Liver (tissue), 9 donors: ENCODE results near the gene BMX. TPM values are rescaled to one million over a fixed set of nuclear protein-coding genes. Genes with fewer than 3 reads are reported as not detected.

ENCODE experiments used
- DNase-seq: peaks from one replicate; pipeline ENCODE4 v3.0.0-alpha.2; 2017; ENCODE audit warnings: low spot score
- H3K27ac ChIP-seq, 2 donors: one replicate each; pipeline ENCODE4 v1.7.0; 2013; ENCODE audit warnings: inconsistent platforms in 2 of 2, low read length in 2 of 2, control low read depth in 1 of 2, low read depth in 1 of 2, mild to moderate bottlenecking in 1 of 2
- H3K27me3 ChIP-seq, 4 donors: one replicate each; pipeline versions ENCODE4 v1.6.1 to v1.7.0; 2013; ENCODE audit warnings: low read length in 3 of 4, inconsistent platforms in 1 of 4, mild to moderate bottlenecking in 1 of 4, moderate library complexity in 1 of 4; ENCODE audit not compliant: control insufficient read depth in 4 of 4, insufficient read depth in 4 of 4
- H3K36me3 ChIP-seq, 4 donors: one replicate each; pipeline versions ENCODE4 v1.6.1 to v1.7.0; 2013; ENCODE audit warnings: low read length in 3 of 4, mild to moderate bottlenecking in 3 of 4, low read depth in 1 of 4, moderate library complexity in 1 of 4; ENCODE audit not compliant: control insufficient read depth in 4 of 4, insufficient read depth in 3 of 4
- H3K4me1 ChIP-seq, 4 donors: one replicate each; pipeline versions ENCODE4 v1.6.1 to v1.7.0; 2013; ENCODE audit warnings: low read length in 3 of 4, mild to moderate bottlenecking in 3 of 4, moderate library complexity in 1 of 4; ENCODE audit not compliant: control insufficient read depth in 4 of 4, insufficient read depth in 4 of 4
- H3K4me3 ChIP-seq, 3 donors: one replicate each; pipeline versions ENCODE4 v1.6.1 to v1.7.0; 2013; ENCODE audit warnings: low read length in 3 of 3, control low read depth in 1 of 3, low read depth in 1 of 3, mild to moderate bottlenecking in 1 of 3
- H3K9ac ChIP-seq, 2 donors: one replicate each; pipeline ENCODE4 v1.7.0; 2013; ENCODE audit warnings: low read length in 2 of 2, mild to moderate bottlenecking in 2 of 2, moderate library complexity in 2 of 2, control low read depth in 1 of 2, low read depth in 1 of 2
- H3K9me3 ChIP-seq, 4 donors: one replicate each; pipeline versions ENCODE4 v1.6.1 to v1.7.0; 2013; ENCODE audit warnings: low read length in 3 of 4; ENCODE audit not compliant: control insufficient read depth in 4 of 4
- ATF3 ChIP-seq: IDR thresholded peaks from 2 replicates; pipeline ENCODE4 v1.6.1; 2016; ENCODE audit warnings: antibody characterized with exemption
- EGR1 ChIP-seq, 2 donors: IDR thresholded peaks; 2 replicates each; pipeline ENCODE4 v1.6.1; 2016 to 2018; ENCODE audit warnings: antibody characterized with exemption in 2 of 2, low read depth in 2 of 2
- FOXA1 ChIP-seq: IDR thresholded peaks from 2 replicates; pipeline ENCODE4 v1.6.1; 2016; ENCODE audit warnings: antibody characterized with exemption
- GABPA ChIP-seq, 2 donors: IDR thresholded peaks in 1 of 2; conservative IDR thresholded peaks in 1 of 2; 2 replicates each; pipeline ENCODE4 v1.6.1; 2016; ENCODE audit warnings: antibody characterized with exemption in 2 of 2, mild to moderate bottlenecking in 1 of 2, moderate library complexity in 1 of 2
- HNF4A ChIP-seq, 2 donors: conservative IDR thresholded peaks; 2 replicates each; pipeline ENCODE4 v1.6.1; 2016; ENCODE audit warnings: antibody characterized with exemption in 2 of 2, mild to moderate bottlenecking in 2 of 2
- HNF4G ChIP-seq: IDR thresholded peaks from 2 replicates; pipeline ENCODE4 v1.6.1; 2016; ENCODE audit warnings: antibody characterized with exemption
- JUND ChIP-seq, 2 donors: IDR thresholded peaks; 2 replicates each; pipeline ENCODE4 v1.6.1; 2016; ENCODE audit warnings: antibody characterized with exemption in 2 of 2
- NR2F2 ChIP-seq: IDR thresholded peaks from 2 replicates; pipeline ENCODE4 v1.6.1; 2016; ENCODE audit warnings: antibody characterized with exemption
- RAD21 ChIP-seq, 2 donors: IDR thresholded peaks; 2 replicates each; pipeline ENCODE4 v1.6.1; 2016; ENCODE audit warnings: antibody characterized with exemption in 2 of 2, mild to moderate bottlenecking in 2 of 2
- RXRA ChIP-seq, 2 donors: IDR thresholded peaks; 2 replicates each; pipeline ENCODE4 v1.6.1; 2017 to 2018; ENCODE audit warnings: antibody characterized with exemption in 2 of 2, mild to moderate bottlenecking in 1 of 2
- SP1 ChIP-seq: IDR thresholded peaks from 2 replicates; pipeline ENCODE4 v1.6.1; 2018; ENCODE audit warnings: antibody characterized with exemption, mild to moderate bottlenecking
- TAF1 ChIP-seq: conservative IDR thresholded peaks from 2 replicates; pipeline ENCODE4 v1.6.1; 2016; ENCODE audit warnings: antibody characterized with exemption, mild to moderate bottlenecking
- YY1 ChIP-seq: IDR thresholded peaks from 2 replicates; pipeline ENCODE4 v1.6.1; 2016; ENCODE audit warnings: antibody characterized with exemption, mild to moderate bottlenecking
- ZBTB33 ChIP-seq: IDR thresholded peaks from 2 replicates; pipeline ENCODE4 v1.6.1; 2016; ENCODE audit warnings: antibody characterized with exemption
- WGBS: extraction: QIAGEN DNeasy Blood & Tissue Kit; methylation state at CpG from one replicate; pipeline ENCODE4 v1.1.7; 2013; 5-methylcytosine and 5-hydroxymethylcytosine counted together
- polyA plus RNA-seq, 2 donors: library from polyadenylated mRNA; stranded (reverse) in 1 of 2; unstranded in 1 of 2; fragments of 200-250 nt in 1 of 2; fragments of >200 nt in 1 of 2; fragmentation: Nextera tagmentation in 1 of 2; extraction: Ambion mirVana in 1 of 2; gene quantifications; one replicate each; pipeline versions ENCODE4 v1.2.1 to v1.2.3, GENCODE V29; 2013 to 2015
- total RNA-seq, 2 donors: library from RNA; depleted of rRNA; stranded (reverse); fragments of >200 nt; gene quantifications; one replicate each; pipeline ENCODE4 v1.2.3, GENCODE V29; 2014
- TF ChIP-seq, protein P1 (sequence below): fragments of 150-350 bp; IDR thresholded peaks from 2 replicates; pipeline ENCODE4 v1.5.1; 2017; ENCODE audit warnings: improper control_type of control experiment, low read depth, low read length; ENCODE audit not compliant: missing input control
- TF ChIP-seq, protein P2 (sequence below): IDR thresholded peaks from 2 replicates; pipeline ENCODE4 v1.6.1; 2016; ENCODE audit warnings: antibody characterized with exemption
- donor health status: healthy.
- donor health status: healthy.
- donor health status: healthy.
- donor health status: healthy.
- donor health status: healthy.

BMX gene
- total and polyA plus RNA-seq, 4 donors: 0.23 to 0.67 (median 0.33) TPM

GRCh38 chrX:15495801-15496200, 4.8 kb upstream of the BMX start:
- no peaks in the 10 kb centered on the region for H3K27me3 ChIP-seq
- peaks cover 0 to 5% (median 2%) of the 10 kb centered on the region in 4 donors for H3K4me1 ChIP-seq
- H3K4me3 ChIP-seq: no peak overlapping the region

GRCh38 chrX:15496824-15497223, 3.8 kb upstream of the BMX start:
- 52% methylated on average over 4 of the region's 4 CpGs for WGBS
- Histone ChIP-seq H3K36me3 (no peaks in the 10 kb centered on the region), H3K4me3 (no peak overlapping the region), H3K9ac (no peak overlapping the region), H3K4me1 (peaks cover 0 to 5% (median under 1%) of the 10 kb centered on the region in 4 donors), H3K27ac (no peak overlapping the region), H3K27me3 (no peaks in the 10 kb centered on the region), H3K9me3 (no peaks in the 10 kb centered on the region)
- TF ChIP-seq RXRA (IDR thresholded peaks at IDR 0.05) (no peak), TAF1 (no peak), JUND (IDR thresholded peaks at IDR 0.05) (no peak), ATF3 (no peak), YY1 (no peak), RAD21 (IDR thresholded peaks at IDR 0.05) (no peak), HNF4G (no peak), HNF4A (conservative IDR thresholded peaks at IDR 0.05) (no peak), EGR1 (IDR thresholded peaks at IDR 0.05; ENCODE audit: low read depth in 2 of 2) (no peak), GABPA (IDR thresholded peaks at IDR 0.05 in 1 of 2, conservative IDR thresholded peaks at IDR 0.05 in 1 of 2) (no peak), NR2F2 (no peak), ZBTB33 (no peak)
- TF ChIP-seq, protein P1, sequence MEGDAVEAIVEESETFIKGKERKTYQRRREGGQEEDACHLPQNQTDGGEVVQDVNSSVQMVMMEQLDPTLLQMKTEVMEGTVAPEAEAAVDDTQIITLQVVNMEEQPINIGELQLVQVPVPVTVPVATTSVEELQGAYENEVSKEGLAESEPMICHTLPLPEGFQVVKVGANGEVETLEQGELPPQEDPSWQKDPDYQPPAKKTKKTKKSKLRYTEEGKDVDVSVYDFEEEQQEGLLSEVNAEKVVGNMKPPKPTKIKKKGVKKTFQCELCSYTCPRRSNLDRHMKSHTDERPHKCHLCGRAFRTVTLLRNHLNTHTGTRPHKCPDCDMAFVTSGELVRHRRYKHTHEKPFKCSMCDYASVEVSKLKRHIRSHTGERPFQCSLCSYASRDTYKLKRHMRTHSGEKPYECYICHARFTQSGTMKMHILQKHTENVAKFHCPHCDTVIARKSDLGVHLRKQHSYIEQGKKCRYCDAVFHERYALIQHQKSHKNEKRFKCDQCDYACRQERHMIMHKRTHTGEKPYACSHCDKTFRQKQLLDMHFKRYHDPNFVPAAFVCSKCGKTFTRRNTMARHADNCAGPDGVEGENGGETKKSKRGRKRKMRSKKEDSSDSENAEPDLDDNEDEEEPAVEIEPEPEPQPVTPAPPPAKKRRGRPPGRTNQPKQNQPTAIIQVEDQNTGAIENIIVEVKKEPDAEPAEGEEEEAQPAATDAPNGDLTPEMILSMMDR: no peak
- TF ChIP-seq, protein P2, sequence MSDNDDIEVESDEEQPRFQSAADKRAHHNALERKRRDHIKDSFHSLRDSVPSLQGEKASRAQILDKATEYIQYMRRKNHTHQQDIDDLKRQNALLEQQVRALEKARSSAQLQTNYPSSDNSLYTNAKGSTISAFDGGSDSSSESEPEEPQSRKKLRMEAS: no peak
- DNase-seq: no peak

More at GRCh38 chrX:15495801-15496200, 4.8 kb upstream of the BMX start:
- no peak for TF ChIP-seq GABPA (IDR thresholded peaks at IDR 0.05 in 1 of 2, conservative IDR thresholded peaks at IDR 0.05 in 1 of 2)
- no peak for TF ChIP-seq SP1
- no peak for TF ChIP-seq HNF4G
- TF ChIP-seq FOXA1: no peak
- TF ChIP-seq NR2F2: no peak
- TF ChIP-seq RAD21 (IDR thresholded peaks at IDR 0.05): no peak
- TF ChIP-seq, protein P2: no peak
- TF ChIP-seq ATF3: no peak
- TF ChIP-seq, protein P1: no peak
- TF ChIP-seq EGR1 (IDR thresholded peaks at IDR 0.05; ENCODE audit: low read depth in 2 of 2): no peak
- TF ChIP-seq JUND (IDR thresholded peaks at IDR 0.05): no peak
- no peak for TF ChIP-seq RXRA (IDR thresholded peaks at IDR 0.05)
- Histone ChIP-seq H3K27ac (no peak overlapping the region), H3K9me3 (no peaks in the 10 kb centered on the region), H3K9ac (no peak overlapping the region), H3K36me3 (no peaks in the 10 kb centered on the region)
- WGBS: 84% methylated on average over 4 of the region's 4 CpGs
- no peak for DNase-seq
